K562 (cell line): ENCODE measurements around the gene RNF215. TPM values are rescaled to one million over a fixed set of nuclear protein-coding genes. Genes with fewer than 3 reads are reported as not detected.

Experiments used
- ATAC-seq: fragments of 200-7000 bp; cut with Tn5 transposase; 3 replicates; pipeline ENCODE4 v1.9.1; 2020; ENCODE audit warnings: moderate library complexity
- BruUV-seq: library from RNA; stranded (reverse); fragments of 400-500 nt; replicated peaks from 2 replicates; lab custom pipeline; 2021; lab: Mats Ljungman, UMichigan
- CTCF ChIA-PET: fragments of 300-600 bp; formaldehyde crosslinking; extraction: SDS; loops from one replicate; lab custom pipeline; 2021; ENCODE audit warnings: low intra/inter-chr PET ratio; lab: Yijun Ruan, JAX
- POLR2A ChIA-PET: fragments of 300-600, 350-650 bp; sonication (Branson Sonifier 250); formaldehyde crosslinking; extraction: SDS; loops from one replicate; lab custom pipeline; 2021; ENCODE audit warnings: antibody characterized with exemption, inconsistent platforms; lab: Yijun Ruan, JAX
- DNase-seq, 4 experiments: peaks; one replicate each; pipeline versions ENCODE4 v3.0.0 to v3.0.0-alpha.2; 2011 to 2018; ENCODE audit warnings: low spot score in 3 of 4, mixed read lengths in 3 of 4; ENCODE audit errors: extremely low read depth in 1 of 4
- FAIRE-seq: peaks from 2 replicates; lab custom pipeline; 2011; peaks lifted over from hg19 to GRCh38; lab: Jason Lieb, UNC
- H2AFZ ChIP-seq: 2 replicates; pipeline ENCODE4 v1.6.0; 2011; ENCODE audit warnings: low read depth, low read length, control low read depth, inconsistent platforms
- H3K27ac ChIP-seq: fragments of 200-600 bp; 3 replicates; pipeline ENCODE4 v1.8.0; 2011; ENCODE audit warnings: low read depth, mild to moderate bottlenecking, control low read depth, inconsistent platforms, low read length, moderate library complexity, mixed read lengths; ENCODE audit errors: extremely low read depth
- H3K27me3 ChIP-seq, 2 experiments: fragments of 300-600 bp in 1 of 2; 2 replicates in 1 of 2; 3 replicates in 1 of 2; pipeline versions ENCODE4 v1.6.0 to v1.8.0; 2011; ENCODE audit warnings: inconsistent platforms in 2 of 2, low read length in 2 of 2, mild to moderate bottlenecking in 1 of 2, mixed read lengths in 1 of 2, moderate library complexity in 1 of 2; ENCODE audit not compliant: control insufficient read depth in 2 of 2, insufficient read depth in 2 of 2
- H3K36me3 ChIP-seq: fragments of 300-600 bp; 3 replicates; pipeline ENCODE4 v1.8.0; 2011; ENCODE audit warnings: mild to moderate bottlenecking, low read length, inconsistent platforms; ENCODE audit not compliant: control insufficient read depth, insufficient read depth
- H3K4me1 ChIP-seq, 2 experiments: fragments of 200-600 bp in 1 of 2; replicated peaks in 1 of 2; 2 replicates in 1 of 2; 3 replicates in 1 of 2; pipeline versions ENCODE4 v1.5.1 to v1.8.0; 2011; ENCODE audit warnings: inconsistent platforms in 2 of 2, low read length in 2 of 2, mild to moderate bottlenecking in 1 of 2, mixed read lengths in 1 of 2, moderate library complexity in 1 of 2; ENCODE audit not compliant: control insufficient read depth in 2 of 2, insufficient read depth in 2 of 2
- H3K4me2 ChIP-seq: 2 replicates; pipeline ENCODE4 v1.6.1; 2011; ENCODE audit warnings: low read length, control low read depth, inconsistent platforms, mixed read lengths; ENCODE audit not compliant: insufficient read depth
- H3K4me3 ChIP-seq: fragments of 200-600 bp; sonication (generic), shearing (Covaris generic); 2 replicates; pipeline ENCODE4 v1.5.1; 2016; ENCODE audit warnings: control low read depth, inconsistent platforms
- H3K79me2 ChIP-seq: fragments of 200-600 bp; 3 replicates; pipeline ENCODE4 v1.8.0; 2011; ENCODE audit warnings: low read length, inconsistent platforms; ENCODE audit not compliant: control insufficient read depth, insufficient read depth
- H3K9ac ChIP-seq, 2 experiments: 2 replicates each; pipeline versions ENCODE4 v1.6.0 to v1.6.1; 2011; ENCODE audit warnings: low read depth in 2 of 2, low read length in 2 of 2, control low read depth in 1 of 2, inconsistent platforms in 1 of 2, mild to moderate bottlenecking in 1 of 2, mixed read lengths in 1 of 2; ENCODE audit not compliant: insufficient read depth in 1 of 2
- H3K9me1 ChIP-seq: one replicate; pipeline ENCODE4 v1.6.0; 2011; ENCODE audit warnings: inconsistent platforms, mild to moderate bottlenecking, low read length, moderate library complexity; ENCODE audit not compliant: control insufficient read depth, insufficient read depth
- H3K9me3 ChIP-seq: replicated peaks from 2 replicates; pipeline ENCODE4 v1.5.1; 2011; ENCODE audit warnings: low read depth, low read length, inconsistent platforms; ENCODE audit not compliant: control insufficient read depth, insufficient read depth
- H4K20me1 ChIP-seq: replicated peaks from 2 replicates; pipeline ENCODE4 v1.6.1; 2011; ENCODE audit warnings: low read length, inconsistent platforms, mixed read lengths; ENCODE audit not compliant: control insufficient read depth, insufficient read depth
- CBFA2T2 ChIP-seq: fragments of 450-650 bp; conservative IDR thresholded peaks from 2 replicates; pipeline ENCODE4 v1.6.1; 2017; ENCODE audit warnings: mild to moderate bottlenecking
- POLR2G ChIP-seq: fragments of 200-400 bp; formaldehyde crosslinking; IDR thresholded peaks from 2 replicates; pipeline ENCODE4 v1.6.1; 2017; ENCODE audit warnings: low read depth, mild to moderate bottlenecking, antibody characterized with exemption, low read length, moderate library complexity
- RFX1 ChIP-seq: fragments of 450-650 bp; IDR thresholded peaks from 2 replicates; pipeline ENCODE4 v1.6.1; 2016; ENCODE audit warnings: mild to moderate bottlenecking, moderate library complexity
- TAF15 ChIP-seq: fragments of 200-400 bp; formaldehyde crosslinking; IDR thresholded peaks from 2 replicates; pipeline ENCODE4 v1.6.1; 2017; ENCODE audit warnings: mild to moderate bottlenecking, low read depth, low read length, moderate library complexity
- WGBS: fragments of 100-300 bp; shearing (Covaris generic); methylation state at CpG from one replicate; pipeline ENCODE4 v1.1.6; 2016; ENCODE audit warnings: low coverage, mixed read lengths; ENCODE audit not compliant: insufficient coverage; ENCODE audit errors: missing lambda C conversion rate; 5-methylcytosine and 5-hydroxymethylcytosine counted together
- in situ Hi-C: fragments of 300-500 bp; cut with MboI; formaldehyde crosslinking; loops from 4 replicates; pipeline ENCODE4 v1.15.0; 2018; ENCODE audit warnings: inconsistent platforms, mixed read lengths
- intact Hi-C: fragments of 100-400 bp; cut with micrococcal nuclease; formaldehyde crosslinking; loops from 2 replicates; pipeline ENCODE4 v1.14.2; 2022
- polyA plus RNA-seq, 8 experiments: library from polyadenylated mRNA; depleted of rRNA in 4 of 8; stranded (reverse) in 5 of 8; unstranded in 3 of 8; fragments of >200 nt; fragmentation: Nextera tagmentation in 2 of 8; fragmentation: Illumina TruSeq in 1 of 8; extraction: Ambion mirVana in 2 of 8; extraction: Trizol in 1 of 8; gene quantifications; 2 replicates each; pipeline versions ENCODE4 v1.2.1 to v1.2.3, GENCODE V29; 2011 to 2014; ENCODE audit warnings: inconsistent platforms in 1 of 8, missing spikeins in 1 of 8
- total RNA-seq, 7 experiments: library from RNA; depleted of rRNA in 6 of 7; stranded (reverse); fragments of >200 nt in 6 of 7; fragmentation: Illumina TruSeq in 2 of 7; extraction: Trizol in 2 of 7; gene quantifications; 2 replicates each; pipeline versions ENCODE4 v1.2.1 to v1.2.3, GENCODE V29; 2011 to 2021; ENCODE audit warnings: low replicate concordance in 1 of 7

Gene RNF215
- total and polyA plus RNA-seq, 9 of the 15 experiments (the other 6 are each of a cell fraction or from before 2014, with no cell fraction given), result 0.08 to 9.8 (median 2.7) TPM

GRCh38 chr22:30371321-30371720 lies 15.9 kb downstream of the RNF215 start:
- FAIRE-seq, result no peak
- H2AFZ ChIP-seq, result no peak overlapping the region
- no peak overlapping the region for H3K27ac ChIP-seq
- in situ Hi-C loops (no loop called here), intact Hi-C loops (no loop called here)
- CTCF ChIA-PET, result no interaction called here
- no peaks in the 10 kb centered on the region for H3K9me3 ChIP-seq
- POLR2A ChIA-PET, result interaction anchor here (0.6 kb wide), 1 partner anchor 149 kb away, joined by 4 read pairs; no protein-coding TSS in a partner anchor
- H3K4me1 ChIP-seq, result peaks cover 0 to 15% of the 10 kb centered on the region in 2 experiments; a peak in 2 of 5 replicates
- H3K4me2 ChIP-seq, result no peak overlapping the region
- WGBS, result 10% methylated on average over 2 of the region's 9 CpGs
- no peaks in the 10 kb centered on the region for H3K79me2 ChIP-seq
- no peak overlapping the region for H3K4me3 ChIP-seq
- H3K27me3 ChIP-seq, result no peaks in the 10 kb centered on the region; a peak in 1 of 5 replicates
- H3K9me1 ChIP-seq, result no peaks in the 10 kb centered on the region
- no peaks in the 10 kb centered on the region for H3K36me3 ChIP-seq
- no peak for DNase-seq
- H4K20me1 ChIP-seq, result no peaks in the 10 kb centered on the region
- BruUV-seq, result no TSS peak
- H3K9ac ChIP-seq, result no peak overlapping the region; a peak in 1 of 4 replicates
- ATAC-seq, result no peak
- TF ChIP-seq TAF15 (no peak), CBFA2T2 (no peak)

GRCh38 chr22:30370641-30371230 lies 16.5 kb downstream of the RNF215 start:
- no TSS peak for BruUV-seq
- Histone ChIP-seq H3K4me2 (no peak overlapping the region), H2AFZ (no peak overlapping the region), H3K9me3 (no peaks in the 10 kb centered on the region), H3K27me3 (no peaks in the 10 kb centered on the region; a peak in 1 of 5 replicates), H3K79me2 (no peaks in the 10 kb centered on the region), H4K20me1 (no peaks in the 10 kb centered on the region), H3K27ac (no peak overlapping the region), H3K9ac (peak overlapping the region in 1 of 2 experiments; percentile 26; a peak in 1 of 4 replicates), H3K4me3 (no peak overlapping the region), H3K36me3 (no peaks in the 10 kb centered on the region), H3K9me1 (no peaks in the 10 kb centered on the region), H3K4me1 (peaks cover 0 to 17% of the 10 kb centered on the region in 2 experiments; a peak in 2 of 5 replicates)
- ATAC-seq, result no peak
- ChIA-PET CTCF (no interaction called here), POLR2A (interaction anchor here (0.6 kb wide), 1 partner anchor 149 kb away, joined by 4 read pairs; no protein-coding TSS in a partner anchor)
- DNase-seq, result no peak
- in situ Hi-C loops, result no loop called here
- TF ChIP-seq RFX1 (no peak), POLR2G (peak; percentile 35)
- intact Hi-C loops, result no loop called here
- FAIRE-seq, result no peak
- 14% methylated on average over 10 of the region's 19 CpGs for WGBS
